GM23338 (cell line): ENCODE results near the gene OR10AD1. TPM values are rescaled to one million over a fixed set of nuclear protein-coding genes. Genes with fewer than 3 reads are reported as not detected.

Experiments used
- ATAC-seq: fragments of 200-7000 bp; cut with Tn5 transposase; 3 replicates; pipeline ENCODE4 v1.9.1; 2020
- DNase-seq: peaks from one replicate; pipeline ENCODE4 v3.0.0-alpha.2; 2015; ENCODE audit warnings: low spot score
- H2AFZ ChIP-seq: fragments of 200-600 bp; sonication (generic); 2 replicates; pipeline ENCODE4 v1.8.0; 2016; ENCODE audit warnings: antibody characterized with exemption, mild to moderate bottlenecking, moderate library complexity
- H3F3A ChIP-seq: fragments of 200-600 bp; sonication (generic); replicated peaks from 2 replicates; pipeline ENCODE4 v1.8.0; 2017; ENCODE audit warnings: antibody characterized with exemption, mixed run types, low read depth
- H3K27ac ChIP-seq: fragments of 200-600 bp; sonication (generic); 2 replicates; pipeline ENCODE4 v1.6.1; 2016; ENCODE audit warnings: low read depth
- H3K27me3 ChIP-seq: fragments of 200-600 bp; sonication (generic); 2 replicates; pipeline ENCODE4 v1.8.0; 2016; ENCODE audit warnings: mild to moderate bottlenecking, mixed run types, moderate library complexity; ENCODE audit not compliant: insufficient read depth
- H3K36me3 ChIP-seq: fragments of 200-600 bp; sonication (generic); 2 replicates; pipeline ENCODE4 v1.8.0; 2016; ENCODE audit warnings: mild to moderate bottlenecking; ENCODE audit not compliant: insufficient read depth
- H3K4me1 ChIP-seq: fragments of 200-600 bp; sonication (generic); 2 replicates; pipeline ENCODE4 v1.8.0; 2016; ENCODE audit warnings: mild to moderate bottlenecking, moderate library complexity; ENCODE audit not compliant: insufficient read depth
- H3K4me2 ChIP-seq: fragments of 200-600 bp; sonication (generic); 2 replicates; pipeline ENCODE4 v1.7.1; 2017; ENCODE audit warnings: mixed run types
- H3K4me3 ChIP-seq: fragments of 200-600 bp; sonication (generic); 2 replicates; pipeline ENCODE4 v1.6.1; 2016; ENCODE audit warnings: mixed run types
- H3K79me2 ChIP-seq: fragments of 200-600 bp; sonication (generic); replicated peaks from 2 replicates; pipeline ENCODE4 v1.8.0; 2017; ENCODE audit warnings: mild to moderate bottlenecking; ENCODE audit not compliant: insufficient read depth
- H3K9me2 ChIP-seq: fragments of 200-600 bp; sonication (generic); 2 replicates; pipeline ENCODE4 v1.8.0; 2017; ENCODE audit not compliant: insufficient read depth
- H4K20me1 ChIP-seq: fragments of 200-600 bp; sonication (generic); replicated peaks from 2 replicates; pipeline ENCODE4 v1.8.0; 2017; ENCODE audit warnings: mild to moderate bottlenecking; ENCODE audit not compliant: insufficient read depth
- H3K27ac Mint-ChIP-seq: 2 replicates; pipeline ENCODE4 v1.8.0; 2020; ENCODE audit warnings: inconsistent platforms, mild to moderate bottlenecking, moderate library complexity, mixed read lengths
- H3K27me3 Mint-ChIP-seq: 3 replicates; pipeline ENCODE4 v1.8.0; 2022; ENCODE audit warnings: low read depth, mild to moderate bottlenecking, moderate library complexity, mixed read lengths, inconsistent platforms; ENCODE audit not compliant: insufficient read depth, poor library complexity
- H3K36me3 Mint-ChIP-seq: 3 replicates; pipeline ENCODE4 v1.8.0; 2021; ENCODE audit warnings: low read depth, mild to moderate bottlenecking, inconsistent platforms, moderate library complexity, mixed read lengths
- H3K4me1 Mint-ChIP-seq: 3 replicates; pipeline ENCODE4 v1.8.0; 2020; ENCODE audit warnings: mild to moderate bottlenecking, inconsistent platforms, mixed read lengths
- H3K4me3 Mint-ChIP-seq: 3 replicates; pipeline ENCODE4 v1.8.0; 2021; ENCODE audit warnings: moderate library complexity, mild to moderate bottlenecking, inconsistent platforms, mixed read lengths
- H3K9me3 Mint-ChIP-seq: 3 replicates; pipeline ENCODE4 v1.8.0; 2020; ENCODE audit warnings: moderate library complexity, mild to moderate bottlenecking, inconsistent platforms, mixed read lengths
- CREB1 ChIP-seq: fragments of 250-450 bp; sonication (Bioruptor Pico); IDR thresholded peaks from 2 replicates; pipeline ENCODE4 v1.5.0; 2020; ENCODE audit warnings: low read depth, mild to moderate bottlenecking, moderate library complexity
- EZH2 ChIP-seq: fragments of 200-600 bp; sonication (generic); IDR thresholded peaks from one replicate; pipeline ENCODE4 v1.8.0; 2017; ENCODE audit warnings: antibody characterized with exemption, mild to moderate bottlenecking, low read depth; ENCODE audit not compliant: unreplicated experiment
- EZH2phosphoT487 ChIP-seq: fragments of 200-600 bp; sonication (generic); IDR thresholded peaks from one replicate; pipeline ENCODE4 v1.8.1; 2018; ENCODE audit warnings: antibody characterized with exemption; ENCODE audit not compliant: unreplicated experiment
- JUNB ChIP-seq: IDR thresholded peaks from one replicate; pipeline ENCODE4 v1.6.1; 2016; ENCODE audit warnings: antibody characterized with exemption; ENCODE audit not compliant: unreplicated experiment
- NANOG ChIP-seq: IDR thresholded peaks from 2 replicates; pipeline ENCODE4 v1.6.1; 2016; ENCODE audit warnings: antibody characterized with exemption, borderline replicate concordance
- POLR2AphosphoS5 ChIP-seq: IDR thresholded peaks from 2 replicates; pipeline ENCODE4 v1.6.1; 2016; ENCODE audit warnings: antibody characterized with exemption, low read depth
- REST ChIP-seq: IDR thresholded peaks from one replicate; pipeline ENCODE4 v1.6.1; 2018; ENCODE audit warnings: antibody characterized with exemption; ENCODE audit not compliant: unreplicated experiment
- STAT1 ChIP-seq: IDR thresholded peaks from one replicate; pipeline ENCODE4 v1.6.1; 2016; ENCODE audit warnings: antibody characterized with exemption; ENCODE audit not compliant: unreplicated experiment
- ZNF114 ChIP-seq: fragments of 250-450 bp; sonication (Bioruptor Pico); IDR thresholded peaks from 2 replicates; pipeline ENCODE4 v1.5.0; 2020; ENCODE audit warnings: mild to moderate bottlenecking, moderate library complexity
- ZNF331 ChIP-seq: fragments of 250-450 bp; sonication (Bioruptor Pico); IDR thresholded peaks from 2 replicates; pipeline ENCODE4 v1.5.0; 2020; ENCODE audit warnings: low read depth, mild to moderate bottlenecking, moderate library complexity
- ZNF462 ChIP-seq: fragments of 250-450 bp; sonication (Bioruptor Pico); IDR thresholded peaks from 2 replicates; pipeline ENCODE4 v1.5.0; 2020; ENCODE audit warnings: mild to moderate bottlenecking, moderate library complexity
- polyA plus RNA-seq: library from polyadenylated mRNA; unstranded; fragments of >200 nt; fragmentation: Nextera tagmentation; extraction: Ambion mirVana; gene quantifications from 2 replicates; pipeline ENCODE4 v1.2.1, GENCODE V29; 2016
- total RNA-seq: library from RNA; depleted of rRNA; stranded (reverse); fragments of >200 nt; shearing (Covaris generic); gene quantifications from 2 replicates; pipeline ENCODE4 v1.2.3, GENCODE V29; 2014
- TF ChIP-seq, protein P1 (sequence below): IDR thresholded peaks from 2 replicates; pipeline ENCODE4 v1.6.1; 2016; ENCODE audit warnings: antibody characterized with exemption
- TF ChIP-seq, protein P2 (sequence below), 2 experiments: fragments of 200-600 bp in 1 of 2; sonication (generic) in 1 of 2; conservative IDR thresholded peaks; 2 replicates each; pipeline versions ENCODE4 v1.5.1 to v1.6.1; 2016 to 2017; ENCODE audit warnings: antibody characterized with exemption in 2 of 2, low read depth in 2 of 2, mild to moderate bottlenecking in 2 of 2, moderate library complexity in 1 of 2

Gene OR10AD1
- total and polyA plus RNA-seq, 2 experiments from 2014 or later = not detected

GRCh38 chr12:48183876-48184548 is 19.1 kb downstream of the OR10AD1 start:
- no peak overlapping the region for H3K27ac Mint-ChIP-seq
- H3F3A ChIP-seq = peaks cover 3% of the 10 kb centered on the region; the same call in 1 of the 2 replicates
- H3K36me3 ChIP-seq = no peaks in the 10 kb centered on the region
- peaks cover 27% of the 10 kb centered on the region for H3K4me1 Mint-ChIP-seq
- H3K9me2 ChIP-seq = no peaks in the 10 kb centered on the region
- peaks cover 23% of the 10 kb centered on the region for H3K4me1 ChIP-seq
- ATAC-seq (peak; percentile 25), DNase-seq (peak; percentile 54)
- H3K79me2 ChIP-seq = no peaks in the 10 kb centered on the region
- H3K4me3 ChIP-seq = peak overlapping the region; percentile 81
- peaks cover 72% of the 10 kb centered on the region for H3K27me3 ChIP-seq
- TF ChIP-seq CREB1 (CRISPR knock-in tag) (no peak), ZNF462 (CRISPR knock-in tag) (no peak), EZH2phosphoT487 (no peak), NANOG (no peak), ZNF114 (CRISPR knock-in tag) (no peak), REST (no peak), STAT1 (no peak), POLR2AphosphoS5 (0 out of 2 replicates have a peak, but pooled peaks have one; percentile 10), EZH2 (peak; percentile 50), ZNF331 (CRISPR knock-in tag) (no peak), JUNB (no peak)
- TF ChIP-seq, protein P1, sequence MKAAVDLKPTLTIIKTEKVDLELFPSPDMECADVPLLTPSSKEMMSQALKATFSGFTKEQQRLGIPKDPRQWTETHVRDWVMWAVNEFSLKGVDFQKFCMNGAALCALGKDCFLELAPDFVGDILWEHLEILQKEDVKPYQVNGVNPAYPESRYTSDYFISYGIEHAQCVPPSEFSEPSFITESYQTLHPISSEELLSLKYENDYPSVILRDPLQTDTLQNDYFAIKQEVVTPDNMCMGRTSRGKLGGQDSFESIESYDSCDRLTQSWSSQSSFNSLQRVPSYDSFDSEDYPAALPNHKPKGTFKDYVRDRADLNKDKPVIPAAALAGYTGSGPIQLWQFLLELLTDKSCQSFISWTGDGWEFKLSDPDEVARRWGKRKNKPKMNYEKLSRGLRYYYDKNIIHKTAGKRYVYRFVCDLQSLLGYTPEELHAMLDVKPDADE = no peak
- TF ChIP-seq, protein P2, sequence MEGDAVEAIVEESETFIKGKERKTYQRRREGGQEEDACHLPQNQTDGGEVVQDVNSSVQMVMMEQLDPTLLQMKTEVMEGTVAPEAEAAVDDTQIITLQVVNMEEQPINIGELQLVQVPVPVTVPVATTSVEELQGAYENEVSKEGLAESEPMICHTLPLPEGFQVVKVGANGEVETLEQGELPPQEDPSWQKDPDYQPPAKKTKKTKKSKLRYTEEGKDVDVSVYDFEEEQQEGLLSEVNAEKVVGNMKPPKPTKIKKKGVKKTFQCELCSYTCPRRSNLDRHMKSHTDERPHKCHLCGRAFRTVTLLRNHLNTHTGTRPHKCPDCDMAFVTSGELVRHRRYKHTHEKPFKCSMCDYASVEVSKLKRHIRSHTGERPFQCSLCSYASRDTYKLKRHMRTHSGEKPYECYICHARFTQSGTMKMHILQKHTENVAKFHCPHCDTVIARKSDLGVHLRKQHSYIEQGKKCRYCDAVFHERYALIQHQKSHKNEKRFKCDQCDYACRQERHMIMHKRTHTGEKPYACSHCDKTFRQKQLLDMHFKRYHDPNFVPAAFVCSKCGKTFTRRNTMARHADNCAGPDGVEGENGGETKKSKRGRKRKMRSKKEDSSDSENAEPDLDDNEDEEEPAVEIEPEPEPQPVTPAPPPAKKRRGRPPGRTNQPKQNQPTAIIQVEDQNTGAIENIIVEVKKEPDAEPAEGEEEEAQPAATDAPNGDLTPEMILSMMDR (conservative IDR thresholded peaks at IDR 0.05; ENCODE audit: low read depth in 2 of 2) = no peak
- H2AFZ ChIP-seq = peak overlapping the region; percentile 98
- H3K27me3 Mint-ChIP-seq = peaks cover 52% of the 10 kb centered on the region
- no peaks in the 10 kb centered on the region for H3K36me3 Mint-ChIP-seq
- peak overlapping the region; percentile 81 for H3K4me3 Mint-ChIP-seq
- H3K27ac ChIP-seq = no peak overlapping the region
- H3K9me3 Mint-ChIP-seq = no peaks in the 10 kb centered on the region
- H3K4me2 ChIP-seq = peak overlapping the region; percentile 87
- H4K20me1 ChIP-seq = no peaks in the 10 kb centered on the region
